PC-3 (cell line): Measurements from ENCODE around the gene AP1M2. TPM values are rescaled to one million over a fixed set of nuclear protein-coding genes. Genes with fewer than 3 reads are reported as not detected.
A peak's percentile ranks its signal among the peaks of the same experiment; 100 is the strongest.

Experiments used
- ATAC-seq: fragments of 200-7000 bp; cut with Tn5 transposase; 2 replicates; pipeline ENCODE4 v1.9.1; 2020; ENCODE audit warnings: mild to moderate bottlenecking, moderate library complexity
- BruUV-seq: library from RNA; stranded (reverse); fragments of 400-500 nt; replicated peaks from 2 replicates; lab custom pipeline; 2021; lab: Mats Ljungman, UMichigan
- CTCF ChIA-PET: fragments of 300-600 bp; sonication (Branson Sonifier 250); formaldehyde crosslinking; loops from one replicate; lab custom pipeline; 2022; ENCODE audit warnings: antibody characterized with exemption; lab: Charles Lee
- POLR2A ChIA-PET: fragments of 300-600 bp; sonication (Branson Sonifier 250); formaldehyde crosslinking; loops from one replicate; lab custom pipeline; 2022; ENCODE audit warnings: antibody characterized with exemption; ENCODE audit not compliant: unreplicated experiment; lab: Charles Lee
- DNase-seq: peaks from one replicate; pipeline ENCODE4 v3.0.0-alpha.2; 2015
- H2AFZ ChIP-seq: fragments of 300-600 bp; sonication (generic); 2 replicates; pipeline ENCODE4 v1.6.0; 2016; ENCODE audit warnings: antibody characterized with exemption, low read length
- H3F3A ChIP-seq: fragments of 300-600 bp; sonication (generic); one replicate; pipeline ENCODE4 v1.6.0; 2017; ENCODE audit warnings: antibody characterized with exemption, low read length, control low read depth, mild to moderate bottlenecking; ENCODE audit not compliant: unreplicated experiment
- H3K27ac ChIP-seq: fragments of 300-600 bp; sonication (generic); 2 replicates; pipeline ENCODE4 v1.5.1; 2016; ENCODE audit warnings: mild to moderate bottlenecking, low read length
- H3K27me3 ChIP-seq: fragments of 300-600 bp; sonication (generic); 2 replicates; pipeline ENCODE4 v1.6.1; 2016; ENCODE audit warnings: low read length, mixed read lengths
- H3K36me3 ChIP-seq: fragments of 300-600 bp; sonication (generic); 2 replicates; pipeline ENCODE4 v1.6.1; 2016; ENCODE audit warnings: low read depth, mixed run types, low read length, mixed read lengths
- H3K4me1 ChIP-seq: fragments of 300-600 bp; sonication (generic); 2 replicates; pipeline ENCODE4 v1.5.1; 2016; ENCODE audit warnings: low read length; ENCODE audit not compliant: insufficient read depth
- H3K4me2 ChIP-seq: fragments of 300-600 bp; sonication (generic); 2 replicates; pipeline ENCODE4 v1.6.0; 2016; ENCODE audit warnings: low read length
- H3K4me3 ChIP-seq: fragments of 300-600 bp; sonication (generic); 2 replicates; pipeline ENCODE4 v1.5.1; 2016; ENCODE audit warnings: mild to moderate bottlenecking, low read length, mixed read lengths
- H3K79me2 ChIP-seq: fragments of 300-600 bp; sonication (generic); 2 replicates; pipeline ENCODE4 v1.6.1; 2017; ENCODE audit warnings: low read length, mixed read lengths
- H3K9ac ChIP-seq: fragments of 300-600 bp; sonication (generic); 2 replicates; pipeline ENCODE4 v1.6.0; 2016; ENCODE audit warnings: mild to moderate bottlenecking, low read length
- H3K9me2 ChIP-seq: fragments of 300-600 bp; sonication (generic); replicated peaks from 2 replicates; pipeline ENCODE4 v1.6.1; 2016; ENCODE audit warnings: mixed run types, low read length, mixed read lengths
- H3K9me3 ChIP-seq: fragments of 300-600 bp; sonication (generic); 2 replicates; pipeline ENCODE4 v1.6.1; 2016; ENCODE audit warnings: low read length, mixed read lengths
- H4K20me1 ChIP-seq: fragments of 300-600 bp; sonication (generic); 2 replicates; pipeline ENCODE4 v1.6.1; 2016; ENCODE audit warnings: low read length, mixed read lengths
- EZH2 ChIP-seq: fragments of 300-600 bp; sonication (generic); IDR thresholded peaks from one replicate; pipeline ENCODE4 v1.6.1; 2017; ENCODE audit warnings: antibody characterized with exemption, mild to moderate bottlenecking, low read length; ENCODE audit not compliant: unreplicated experiment
- EZH2phosphoT487 ChIP-seq: fragments of 300-600 bp; sonication (generic); IDR thresholded peaks from 2 replicates; pipeline ENCODE4 v1.6.1; 2018; ENCODE audit warnings: mild to moderate bottlenecking, antibody characterized with exemption, low read length, borderline replicate concordance
- intact Hi-C: fragments of 100-400 bp; cut with micrococcal nuclease; formaldehyde crosslinking; loops from 2 replicates; pipeline ENCODE4 v1.9.0; 2023
- total RNA-seq: library from RNA; depleted of rRNA; stranded (reverse); fragments of >200 nt; gene quantifications from 2 replicates; pipeline ENCODE4 v1.2.3, GENCODE V29; 2014
- TF ChIP-seq, protein P1 (sequence below): fragments of 300-600 bp; sonication (generic); conservative IDR thresholded peaks from 2 replicates; pipeline ENCODE4 v1.5.1; 2017; ENCODE audit warnings: antibody characterized with exemption, low read depth, mild to moderate bottlenecking, low read length

The AP1M2 gene
- total RNA-seq, 1 experiment from 2014 or later = 50.0 TPM

DNA sequence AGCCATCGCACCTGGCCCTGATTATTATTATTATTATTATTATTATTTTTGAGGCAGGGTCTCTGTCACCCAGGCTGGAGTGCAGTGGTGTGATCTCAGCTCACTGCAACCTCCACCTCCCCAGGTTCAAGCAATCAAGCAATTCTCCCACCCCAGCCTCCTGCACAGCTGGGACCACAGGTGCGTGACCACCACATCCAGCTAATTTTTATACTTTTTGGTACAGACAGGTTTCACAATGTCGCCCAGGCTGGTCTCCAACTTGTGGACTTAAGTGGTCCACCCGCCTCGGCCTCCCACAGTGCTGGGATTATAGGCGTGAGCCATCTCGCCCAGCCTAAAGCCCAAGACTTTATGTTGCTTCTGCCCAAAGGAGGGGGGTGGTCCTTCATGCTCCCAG is 6.0 kb upstream of the AP1M2 start:
- no peak for DNase-seq
- Histone ChIP-seq H3K9ac (no peak overlapping the region), H3K4me2 (no peak overlapping the region)

DNA sequence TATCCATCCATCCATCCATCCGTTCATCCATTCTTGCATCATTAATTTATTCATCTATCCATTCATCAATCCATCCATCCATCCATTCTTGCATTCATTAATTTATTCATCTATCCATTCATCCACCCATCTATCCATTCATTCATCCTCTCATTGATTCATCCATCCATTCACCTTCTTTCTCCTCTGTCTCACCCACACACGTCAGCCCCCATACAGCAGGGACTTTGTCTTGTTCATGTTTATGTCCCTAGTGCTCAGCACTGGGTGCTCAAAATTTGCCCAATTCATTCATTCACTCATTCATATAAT is 683 bp upstream of the AP1M2 start:
- Histone ChIP-seq H3K4me3 (no peak overlapping the region), H3K36me3 (no peaks in the 10 kb centered on the region), H2AFZ (no peak overlapping the region), H3K4me2 (no peak overlapping the region), H3K9me3 (no peaks in the 10 kb centered on the region), H3F3A (no peaks in the 10 kb centered on the region), H3K9ac (no peak overlapping the region), H3K27me3 (peaks cover 16% of the 10 kb centered on the region; the same call in 1 of the 2 replicates), H3K27ac (no peak overlapping the region), H3K4me1 (no peaks in the 10 kb centered on the region), H3K9me2 (no peaks in the 10 kb centered on the region), H3K79me2 (no peaks in the 10 kb centered on the region), H4K20me1 (no peaks in the 10 kb centered on the region)
- BruUV-seq = no TSS peak
- TF ChIP-seq, protein P1, sequence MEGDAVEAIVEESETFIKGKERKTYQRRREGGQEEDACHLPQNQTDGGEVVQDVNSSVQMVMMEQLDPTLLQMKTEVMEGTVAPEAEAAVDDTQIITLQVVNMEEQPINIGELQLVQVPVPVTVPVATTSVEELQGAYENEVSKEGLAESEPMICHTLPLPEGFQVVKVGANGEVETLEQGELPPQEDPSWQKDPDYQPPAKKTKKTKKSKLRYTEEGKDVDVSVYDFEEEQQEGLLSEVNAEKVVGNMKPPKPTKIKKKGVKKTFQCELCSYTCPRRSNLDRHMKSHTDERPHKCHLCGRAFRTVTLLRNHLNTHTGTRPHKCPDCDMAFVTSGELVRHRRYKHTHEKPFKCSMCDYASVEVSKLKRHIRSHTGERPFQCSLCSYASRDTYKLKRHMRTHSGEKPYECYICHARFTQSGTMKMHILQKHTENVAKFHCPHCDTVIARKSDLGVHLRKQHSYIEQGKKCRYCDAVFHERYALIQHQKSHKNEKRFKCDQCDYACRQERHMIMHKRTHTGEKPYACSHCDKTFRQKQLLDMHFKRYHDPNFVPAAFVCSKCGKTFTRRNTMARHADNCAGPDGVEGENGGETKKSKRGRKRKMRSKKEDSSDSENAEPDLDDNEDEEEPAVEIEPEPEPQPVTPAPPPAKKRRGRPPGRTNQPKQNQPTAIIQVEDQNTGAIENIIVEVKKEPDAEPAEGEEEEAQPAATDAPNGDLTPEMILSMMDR = no peak
- TF ChIP-seq EZH2 = no peak
- no peak for TF ChIP-seq EZH2phosphoT487
- intact Hi-C loops = no loop called here
- POLR2A ChIA-PET = no interaction called here
- DNase-seq (no peak), ATAC-seq (no peak)
- CTCF ChIA-PET = no interaction called here

More for the DNA sequence above, 6.0 kb upstream of the AP1M2 start:
- TF ChIP-seq EZH2 (no peak), EZH2phosphoT487 (no peak)
- TF ChIP-seq, protein P1 = no peak
- no peaks in the 10 kb centered on the region for H3K4me1 ChIP-seq
- BruUV-seq = no TSS peak
- H3F3A ChIP-seq = no peaks in the 10 kb centered on the region
- H3K79me2 ChIP-seq = no peaks in the 10 kb centered on the region
- H3K36me3 ChIP-seq = no peaks in the 10 kb centered on the region
- no peak overlapping the region for H3K27ac ChIP-seq
- CTCF ChIA-PET = no interaction called here
- intact Hi-C loops = no loop called here
- no peaks in the 10 kb centered on the region for H4K20me1 ChIP-seq
- H3K4me3 ChIP-seq = no peak overlapping the region
- H3K9me3 ChIP-seq = no peaks in the 10 kb centered on the region
- POLR2A ChIA-PET = no interaction called here
- no peak for ATAC-seq
- H2AFZ ChIP-seq = no peak overlapping the region
- no peaks in the 10 kb centered on the region for H3K27me3 ChIP-seq
- H3K9me2 ChIP-seq = no peaks in the 10 kb centered on the region

- H4K20me1 ChIP-seq = no peaks in the 10 kb centered on the region
- no peak overlapping the region for H3K27ac ChIP-seq
- H3K36me3 ChIP-seq = no peaks in the 10 kb centered on the region
- H3K4me1 ChIP-seq = no peaks in the 10 kb centered on the region
- no peak for TF ChIP-seq EZH2
- TF ChIP-seq, protein P1 = no peak
- TF ChIP-seq EZH2phosphoT487 = no peak
- H2AFZ ChIP-seq = peak overlapping the region; percentile 76; the same call in 1 of the 2 replicates
- peaks cover 16% of the 10 kb centered on the region; the same call in 1 of the 2 replicates for H3K27me3 ChIP-seq
- no peaks in the 10 kb centered on the region for H3K9me3 ChIP-seq
- no TSS peak for BruUV-seq
- no peaks in the 10 kb centered on the region for H3K79me2 ChIP-seq
- intact Hi-C loops = no loop called here
- DNase-seq = no peak
- ATAC-seq = no peak
- H3F3A ChIP-seq = no peaks in the 10 kb centered on the region
- POLR2A ChIA-PET = no interaction called here
- H3K4me2 ChIP-seq = peak overlapping the region; percentile 76
- peak overlapping the region; percentile 72; the same call in 1 of the 2 replicates for H3K9ac ChIP-seq
- no peaks in the 10 kb centered on the region for H3K9me2 ChIP-seq
- peak overlapping the region; percentile 82 for H3K4me3 ChIP-seq
- CTCF ChIA-PET = no interaction called here
Measured at GRCh38 chr19:10586396-10586795, 716 bp downstream of the AP1M2 start.
